Neural progenitor cell (in vitro differentiated cells): Measurements from ENCODE around the gene RIPOR1. TPM values are rescaled to one million over a fixed set of nuclear protein-coding genes. Genes with fewer than 3 reads are reported as not detected.

Experiments used
- DNase-seq: peaks from one replicate; pipeline ENCODE4 v3.0.0-alpha.2; 2016; ENCODE audit warnings: low spot score
- H2AFZ ChIP-seq: fragments of 200-600 bp; sonication (generic); replicated peaks from 2 replicates; pipeline ENCODE4 v1.6.1; 2016; ENCODE audit warnings: antibody characterized with exemption
- H3F3A ChIP-seq: fragments of 200-600 bp; sonication (generic); 2 replicates; pipeline ENCODE4 v1.6.1; 2016; ENCODE audit warnings: antibody characterized with exemption, low read depth
- H3K27ac ChIP-seq: fragments of 200-600 bp; sonication (generic); 2 replicates; pipeline ENCODE4 v1.5.1; 2016; ENCODE audit warnings: mild to moderate bottlenecking
- H3K27me3 ChIP-seq: fragments of 200-600 bp; sonication (generic); 2 replicates; pipeline ENCODE4 v1.6.1; 2016; ENCODE audit warnings: mild to moderate bottlenecking, moderate library complexity
- H3K36me3 ChIP-seq: fragments of 200-600 bp; sonication (generic); 2 replicates; pipeline ENCODE4 v1.5.1; 2016
- H3K4me1 ChIP-seq: fragments of 200-600 bp; sonication (generic); 2 replicates; pipeline ENCODE4 v1.6.1; 2016; ENCODE audit warnings: mixed run types
- H3K4me2 ChIP-seq: fragments of 200-600 bp; sonication (generic); 2 replicates; pipeline ENCODE4 v1.6.1; 2016
- H3K4me3 ChIP-seq: fragments of 200-600 bp; sonication (generic); 2 replicates; pipeline ENCODE4 v1.5.1; 2016
- H3K79me2 ChIP-seq: fragments of 200-600 bp; sonication (generic); 2 replicates; pipeline ENCODE4 v1.6.1; 2016; ENCODE audit warnings: low read depth
- H3K9ac ChIP-seq: fragments of 200-600 bp; sonication (generic); 2 replicates; pipeline ENCODE4 v1.6.1; 2016
- H3K9me3 ChIP-seq: fragments of 200-600 bp; sonication (generic); 2 replicates; pipeline ENCODE4 v1.5.1; 2016; ENCODE audit warnings: low read depth
- H4K20me1 ChIP-seq: fragments of 200-600 bp; sonication (generic); 2 replicates; pipeline ENCODE4 v1.6.1; 2016; ENCODE audit warnings: low read depth
- H3K27ac Mint-ChIP-seq: 3 replicates; pipeline ENCODE4 v1.8.0; 2021; ENCODE audit warnings: mixed read lengths
- H3K27me3 Mint-ChIP-seq: 2 replicates; pipeline ENCODE4 v1.8.0; 2022; ENCODE audit warnings: low read depth, mild to moderate bottlenecking, inconsistent platforms, moderate library complexity, mixed read lengths; ENCODE audit not compliant: insufficient read depth
- H3K36me3 Mint-ChIP-seq: 3 replicates; pipeline ENCODE4 v1.8.0; 2021; ENCODE audit warnings: mixed read lengths
- H3K4me1 Mint-ChIP-seq: 3 replicates; pipeline ENCODE4 v1.8.0; 2021; ENCODE audit warnings: mixed read lengths
- H3K4me3 Mint-ChIP-seq: 3 replicates; pipeline ENCODE4 v1.8.0; 2021; ENCODE audit warnings: mild to moderate bottlenecking, moderate library complexity, mixed read lengths
- H3K9me3 Mint-ChIP-seq: 3 replicates; pipeline ENCODE4 v1.8.0; 2020; ENCODE audit warnings: mixed read lengths
- EZH2 ChIP-seq: fragments of 200-600 bp; sonication (generic); IDR thresholded peaks from 2 replicates; pipeline ENCODE4 v1.6.1; 2017; ENCODE audit warnings: antibody characterized with exemption, mild to moderate bottlenecking, moderate library complexity
- EZH2phosphoT487 ChIP-seq: fragments of 200-600 bp; sonication (generic); IDR thresholded peaks from 2 replicates; pipeline ENCODE4 v1.6.1; 2017; ENCODE audit warnings: antibody characterized with exemption
- total RNA-seq: library from RNA; depleted of rRNA; stranded (reverse); fragments of >200 nt; gene quantifications from 2 replicates; pipeline ENCODE4 v1.2.3, GENCODE V29; 2015; ENCODE audit warnings: low replicate concordance
- TF ChIP-seq, protein P1 (sequence below): fragments of 200-600 bp; sonication (generic); IDR thresholded peaks from 2 replicates; pipeline ENCODE4 v1.5.1; 2017; ENCODE audit warnings: antibody characterized with exemption, mild to moderate bottlenecking

Gene RIPOR1
- total RNA-seq, 1 donor from 2014 or later: 13.5 TPM

DNA sequence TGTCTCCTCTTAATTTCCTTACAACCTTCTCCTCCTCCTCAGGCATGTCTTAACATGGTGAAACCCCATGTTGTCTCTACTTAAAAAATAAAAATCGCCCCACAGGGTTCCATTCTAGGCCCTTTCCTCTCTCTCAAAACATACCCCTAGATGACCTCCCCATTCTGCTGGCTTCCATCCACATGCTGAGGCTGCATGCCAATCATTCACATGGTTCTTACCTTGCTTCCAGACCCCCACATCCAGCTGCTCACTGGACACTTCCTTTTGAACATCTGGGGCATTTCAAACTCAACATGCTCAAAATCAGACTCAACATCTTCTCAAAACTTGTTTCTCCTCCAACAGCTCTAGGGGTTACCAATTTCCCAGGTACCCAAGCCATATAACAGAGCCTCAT, 21.3 kb downstream of the RIPOR1 start:
- TF ChIP-seq EZH2phosphoT487: no peak
- no peaks in the 10 kb centered on the region for H3K36me3 ChIP-seq
- Mint-ChIP-seq H3K27ac (peak overlapping the region; percentile 85), H3K36me3 (peaks cover 4% of the 10 kb centered on the region), H3K4me1 (peaks cover 6% of the 10 kb centered on the region), H3K9me3 (no peaks in the 10 kb centered on the region), H3K27me3 (no peaks in the 10 kb centered on the region), H3K4me3 (no peak overlapping the region)
- H3K9me3 ChIP-seq: no peaks in the 10 kb centered on the region
- H3K4me1 ChIP-seq: no peaks in the 10 kb centered on the region
- peaks cover 19% of the 10 kb centered on the region for H4K20me1 ChIP-seq
- H2AFZ ChIP-seq: no peak overlapping the region
- H3K27ac ChIP-seq: no peak overlapping the region
- no peaks in the 10 kb centered on the region for H3K27me3 ChIP-seq
- no peak for DNase-seq
- H3F3A ChIP-seq: peaks cover 13% of the 10 kb centered on the region
- no peak overlapping the region for H3K9ac ChIP-seq
- no peak overlapping the region for H3K4me3 ChIP-seq
- H3K79me2 ChIP-seq: no peaks in the 10 kb centered on the region
- H3K4me2 ChIP-seq: no peak overlapping the region

DNA sequence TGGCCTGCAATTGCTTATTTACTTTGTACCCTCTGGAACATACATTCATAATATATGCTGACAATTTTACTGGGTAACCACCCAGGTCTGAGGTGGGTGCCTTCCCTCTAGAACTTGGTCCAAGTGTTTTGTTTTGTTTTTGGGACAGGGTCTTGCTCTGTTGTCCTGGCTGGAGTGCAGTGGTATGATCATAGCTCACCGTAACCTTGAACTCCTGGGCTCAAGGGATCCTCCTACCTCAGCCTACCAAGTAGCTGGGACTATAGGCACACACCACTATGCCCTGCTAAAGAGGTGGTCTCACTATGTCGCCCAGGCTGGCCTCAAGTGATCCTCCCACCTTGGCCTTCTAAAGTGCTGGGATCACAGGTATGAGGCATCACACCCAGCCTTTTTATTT, 22.5 kb downstream of the RIPOR1 start:
- Histone ChIP-seq H3K4me1 (no peaks in the 10 kb centered on the region), H3K9ac (no peak overlapping the region), H3K36me3 (no peaks in the 10 kb centered on the region), H3K27ac (no peak overlapping the region), H3K4me2 (no peak overlapping the region), H4K20me1 (peaks cover 17% of the 10 kb centered on the region), H2AFZ (no peak overlapping the region), H3K27me3 (no peaks in the 10 kb centered on the region), H3F3A (peaks cover 13% of the 10 kb centered on the region), H3K4me3 (no peak overlapping the region), H3K9me3 (no peaks in the 10 kb centered on the region), H3K79me2 (no peaks in the 10 kb centered on the region)
- peaks cover 6% of the 10 kb centered on the region for H3K4me1 Mint-ChIP-seq
- peaks cover 4% of the 10 kb centered on the region for H3K36me3 Mint-ChIP-seq
- DNase-seq: no peak
- no peaks in the 10 kb centered on the region for H3K27me3 Mint-ChIP-seq
- peak overlapping the region; percentile 66 for H3K27ac Mint-ChIP-seq
- TF ChIP-seq, protein P1, sequence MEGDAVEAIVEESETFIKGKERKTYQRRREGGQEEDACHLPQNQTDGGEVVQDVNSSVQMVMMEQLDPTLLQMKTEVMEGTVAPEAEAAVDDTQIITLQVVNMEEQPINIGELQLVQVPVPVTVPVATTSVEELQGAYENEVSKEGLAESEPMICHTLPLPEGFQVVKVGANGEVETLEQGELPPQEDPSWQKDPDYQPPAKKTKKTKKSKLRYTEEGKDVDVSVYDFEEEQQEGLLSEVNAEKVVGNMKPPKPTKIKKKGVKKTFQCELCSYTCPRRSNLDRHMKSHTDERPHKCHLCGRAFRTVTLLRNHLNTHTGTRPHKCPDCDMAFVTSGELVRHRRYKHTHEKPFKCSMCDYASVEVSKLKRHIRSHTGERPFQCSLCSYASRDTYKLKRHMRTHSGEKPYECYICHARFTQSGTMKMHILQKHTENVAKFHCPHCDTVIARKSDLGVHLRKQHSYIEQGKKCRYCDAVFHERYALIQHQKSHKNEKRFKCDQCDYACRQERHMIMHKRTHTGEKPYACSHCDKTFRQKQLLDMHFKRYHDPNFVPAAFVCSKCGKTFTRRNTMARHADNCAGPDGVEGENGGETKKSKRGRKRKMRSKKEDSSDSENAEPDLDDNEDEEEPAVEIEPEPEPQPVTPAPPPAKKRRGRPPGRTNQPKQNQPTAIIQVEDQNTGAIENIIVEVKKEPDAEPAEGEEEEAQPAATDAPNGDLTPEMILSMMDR: no peak
- TF ChIP-seq EZH2 (no peak), EZH2phosphoT487 (no peak)
- H3K9me3 Mint-ChIP-seq: no peaks in the 10 kb centered on the region
- H3K4me3 Mint-ChIP-seq: no peak overlapping the region

DNA sequence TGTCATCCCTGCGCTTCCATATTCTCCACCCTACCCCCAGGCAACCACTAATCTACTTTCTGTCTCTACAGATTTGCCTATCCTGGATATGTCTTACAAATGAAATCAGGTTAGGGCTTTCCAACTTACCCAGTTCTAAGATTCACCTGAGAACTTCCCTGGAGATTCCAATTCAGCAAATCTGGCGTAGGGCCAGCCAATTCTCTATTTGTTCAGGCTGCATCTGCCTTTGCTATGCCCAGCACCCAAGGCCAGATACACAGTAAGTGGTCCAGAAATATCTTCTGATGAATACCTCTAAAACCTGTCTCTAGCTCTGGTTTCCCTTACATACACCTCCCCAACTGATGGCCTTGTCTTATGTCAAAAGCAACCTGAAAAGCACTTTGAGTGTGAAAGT, 23.3 kb downstream of the RIPOR1 start:
- H3F3A ChIP-seq: peaks cover 13% of the 10 kb centered on the region
- peaks cover 2% of the 10 kb centered on the region for H3K27me3 Mint-ChIP-seq
- no peak overlapping the region for H3K4me2 ChIP-seq
- DNase-seq: no peak
- no peaks in the 10 kb centered on the region for H3K36me3 ChIP-seq
- no peak overlapping the region for H3K9ac ChIP-seq
- peaks cover 6% of the 10 kb centered on the region for H3K4me1 Mint-ChIP-seq
- no peaks in the 10 kb centered on the region for H3K4me1 ChIP-seq
- no peak overlapping the region for H3K27ac Mint-ChIP-seq
- peaks cover 2% of the 10 kb centered on the region for H3K79me2 ChIP-seq
- H3K4me3 Mint-ChIP-seq: no peak overlapping the region
- H3K9me3 ChIP-seq: no peaks in the 10 kb centered on the region
- no peak overlapping the region for H3K4me3 ChIP-seq
- H3K9me3 Mint-ChIP-seq: no peaks in the 10 kb centered on the region
- no peak overlapping the region for H3K27ac ChIP-seq
- H3K36me3 Mint-ChIP-seq: peaks cover 4% of the 10 kb centered on the region
- no peaks in the 10 kb centered on the region for H3K27me3 ChIP-seq
- H4K20me1 ChIP-seq: peaks cover 9% of the 10 kb centered on the region
- H2AFZ ChIP-seq: no peak overlapping the region
- TF ChIP-seq EZH2: no peak
- TF ChIP-seq, protein P1: no peak
- TF ChIP-seq EZH2phosphoT487: no peak

DNA sequence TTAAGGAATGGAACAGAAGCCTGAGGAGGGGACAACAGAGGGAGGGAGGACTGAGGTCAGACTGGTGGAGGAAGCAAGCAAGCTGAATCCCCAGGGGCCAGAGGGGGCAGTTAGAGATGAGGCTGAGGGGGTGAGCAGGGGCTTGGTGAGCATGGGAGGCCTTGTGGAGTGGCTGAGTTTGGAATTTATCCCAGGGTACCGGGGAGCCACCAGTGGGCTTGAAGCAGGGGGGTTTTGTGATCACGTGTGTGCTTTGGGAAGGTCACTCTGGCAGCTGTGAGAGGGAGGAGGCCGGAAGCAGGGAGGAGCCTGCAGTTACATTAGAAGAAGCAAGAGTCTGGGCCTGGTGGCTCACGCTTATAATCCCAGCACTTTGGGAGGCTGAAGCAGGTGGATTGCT, 23.8 kb downstream of the RIPOR1 start:
- Histone ChIP-seq H3K27me3 (no peaks in the 10 kb centered on the region), H3K79me2 (peaks cover 4% of the 10 kb centered on the region), H3K9ac (no peak overlapping the region), H2AFZ (no peak overlapping the region), H3K9me3 (no peaks in the 10 kb centered on the region), H3F3A (peaks cover 8% of the 10 kb centered on the region), H3K36me3 (no peaks in the 10 kb centered on the region), H3K27ac (peak overlapping the region; percentile 29), H3K4me2 (no peak overlapping the region), H3K4me3 (no peak overlapping the region), H3K4me1 (no peaks in the 10 kb centered on the region), H4K20me1 (peaks cover 5% of the 10 kb centered on the region)
- peaks cover 4% of the 10 kb centered on the region for H3K27me3 Mint-ChIP-seq
- no peak for DNase-seq
- H3K27ac Mint-ChIP-seq: no peak overlapping the region
- no peak overlapping the region for H3K4me3 Mint-ChIP-seq
- peaks cover 4% of the 10 kb centered on the region for H3K36me3 Mint-ChIP-seq
- peaks cover 6% of the 10 kb centered on the region for H3K4me1 Mint-ChIP-seq
- TF ChIP-seq, protein P1: no peak
- TF ChIP-seq EZH2 (no peak), EZH2phosphoT487 (no peak)
- no peaks in the 10 kb centered on the region for H3K9me3 Mint-ChIP-seq
